Endodermal cell (in vitro differentiated cells): ENCODE data around the gene MFSD2A. TPM values are rescaled to one million over a fixed set of nuclear protein-coding genes. Genes with fewer than 3 reads are reported as not detected.
"Not testable (repeated sequence)": the region's sequence is repeated elsewhere in the genome, so short reads cannot be mapped to it uniquely, and the experiment has no call there.

Experiments
- DNase-seq: peaks from one replicate; pipeline ENCODE4 v3.0.0-alpha.2; 2017
- H3K27ac ChIP-seq: 2 replicates; pipeline ENCODE4 v1.5.1; 2013; ENCODE audit warnings: mild to moderate bottlenecking, low read depth, low read length, moderate library complexity
- H3K27me3 ChIP-seq: 2 replicates; pipeline ENCODE4 v1.6.1; 2013; ENCODE audit warnings: mild to moderate bottlenecking, low read length, moderate library complexity; ENCODE audit not compliant: insufficient read depth, control insufficient read depth, poor library complexity, severe bottlenecking
- H3K36me3 ChIP-seq: 2 replicates; pipeline ENCODE4 v1.7.0; 2013; ENCODE audit warnings: mild to moderate bottlenecking, low read length, moderate library complexity; ENCODE audit not compliant: control insufficient read depth, insufficient read depth
- H3K4me1 ChIP-seq: one replicate; pipeline ENCODE4 v1.7.0; 2013; ENCODE audit warnings: low read length; ENCODE audit not compliant: control insufficient read depth, insufficient read depth
- H3K4me3 ChIP-seq: 2 replicates; pipeline ENCODE4 v1.5.1; 2013; ENCODE audit warnings: mild to moderate bottlenecking, low read length, moderate library complexity
- H3K9ac ChIP-seq: 2 replicates; pipeline ENCODE4 v1.6.1; 2013; ENCODE audit warnings: mild to moderate bottlenecking, low read length, moderate library complexity; ENCODE audit not compliant: poor library complexity, severe bottlenecking; ENCODE audit errors: extremely low read depth
- H3K9me3 ChIP-seq: 2 replicates; pipeline ENCODE4 v1.6.1; 2013; ENCODE audit warnings: mild to moderate bottlenecking, low read length, moderate library complexity; ENCODE audit not compliant: control insufficient read depth
- H3K27ac Mint-ChIP-seq: 2 replicates; pipeline ENCODE4 v1.8.0; 2020; ENCODE audit warnings: mixed read lengths
- H3K27me3 Mint-ChIP-seq: 2 replicates; pipeline ENCODE4 v1.8.0; 2021; ENCODE audit warnings: mild to moderate bottlenecking, mixed read lengths; ENCODE audit not compliant: insufficient read depth
- H3K36me3 Mint-ChIP-seq: 2 replicates; pipeline ENCODE4 v1.8.0; 2020; ENCODE audit warnings: low read depth, mixed read lengths
- H3K4me1 Mint-ChIP-seq: 2 replicates; pipeline ENCODE4 v1.8.0; 2020; ENCODE audit warnings: mixed read lengths
- H3K4me3 Mint-ChIP-seq: 2 replicates; pipeline ENCODE4 v1.8.0; 2020; ENCODE audit warnings: mild to moderate bottlenecking, moderate library complexity, mixed read lengths
- H3K9me3 Mint-ChIP-seq: 2 replicates; pipeline ENCODE4 v1.8.0; 2020; ENCODE audit warnings: mild to moderate bottlenecking, mixed read lengths
- WGBS, 2 experiments: methylation state at CpG; one replicate each; pipeline versions ENCODE4 v1.1.5 to v1.1.7; 2013; ENCODE audit warnings: missing lambda C conversion rate in 2 of 2, mixed read lengths in 1 of 2; ENCODE audit not compliant: insufficient coverage in 1 of 2, insufficient read length in 1 of 2; 5-methylcytosine and 5-hydroxymethylcytosine counted together
- total RNA-seq, 2 donors: library from RNA; stranded (reverse); fragmentation: NEBNext Ultra II Directional in 1 of 2; extraction: Animal tissue kit (Norgen Biotek cat#: 25700) in 1 of 2; gene quantifications; 2 replicates in 1 of 2; 3 replicates in 1 of 2; pipeline ENCODE4 v1.2.1, GENCODE V29; 2021
- TF ChIP-seq, protein P1 (sequence below): fragments of 200-600 bp; sonication (generic); conservative IDR thresholded peaks from 2 replicates; pipeline ENCODE4 v1.5.0; 2021; ENCODE audit warnings: antibody characterized with exemption, mild to moderate bottlenecking

The MFSD2A gene
- total RNA-seq, 2 donors from 2014 or later = 6.3 to 8.5 TPM

DNA sequence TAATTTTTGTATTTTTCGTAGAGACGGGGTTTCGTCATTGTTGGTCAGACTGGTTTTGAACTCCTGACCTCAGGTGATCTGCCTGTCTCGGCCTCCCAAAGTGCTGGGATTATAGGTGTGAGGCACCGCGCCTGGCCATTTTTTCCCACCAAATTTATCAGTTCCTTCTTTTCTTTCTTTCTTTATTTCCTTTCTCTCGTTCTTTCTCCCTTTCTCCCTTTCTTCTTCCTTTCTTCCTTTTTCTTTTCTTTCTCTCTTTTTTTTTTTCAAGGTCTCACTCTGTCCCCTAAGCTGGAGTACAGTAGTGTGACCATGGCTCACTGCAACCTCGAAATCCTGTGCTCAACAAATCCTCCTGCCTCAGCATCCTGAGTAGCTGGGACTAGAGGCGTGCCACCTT lies 26.4 kb downstream of the MFSD2A start:
- no peak overlapping the region for H3K4me3 ChIP-seq
- DNase-seq = no peak
- TF ChIP-seq, protein P1, sequence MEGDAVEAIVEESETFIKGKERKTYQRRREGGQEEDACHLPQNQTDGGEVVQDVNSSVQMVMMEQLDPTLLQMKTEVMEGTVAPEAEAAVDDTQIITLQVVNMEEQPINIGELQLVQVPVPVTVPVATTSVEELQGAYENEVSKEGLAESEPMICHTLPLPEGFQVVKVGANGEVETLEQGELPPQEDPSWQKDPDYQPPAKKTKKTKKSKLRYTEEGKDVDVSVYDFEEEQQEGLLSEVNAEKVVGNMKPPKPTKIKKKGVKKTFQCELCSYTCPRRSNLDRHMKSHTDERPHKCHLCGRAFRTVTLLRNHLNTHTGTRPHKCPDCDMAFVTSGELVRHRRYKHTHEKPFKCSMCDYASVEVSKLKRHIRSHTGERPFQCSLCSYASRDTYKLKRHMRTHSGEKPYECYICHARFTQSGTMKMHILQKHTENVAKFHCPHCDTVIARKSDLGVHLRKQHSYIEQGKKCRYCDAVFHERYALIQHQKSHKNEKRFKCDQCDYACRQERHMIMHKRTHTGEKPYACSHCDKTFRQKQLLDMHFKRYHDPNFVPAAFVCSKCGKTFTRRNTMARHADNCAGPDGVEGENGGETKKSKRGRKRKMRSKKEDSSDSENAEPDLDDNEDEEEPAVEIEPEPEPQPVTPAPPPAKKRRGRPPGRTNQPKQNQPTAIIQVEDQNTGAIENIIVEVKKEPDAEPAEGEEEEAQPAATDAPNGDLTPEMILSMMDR = no peak
- no peaks in the 10 kb centered on the region for H3K4me1 ChIP-seq
- Mint-ChIP-seq H3K36me3 (no peaks in the 10 kb centered on the region), H3K4me1 (peaks cover 22% of the 10 kb centered on the region), H3K27me3 (peaks cover 2% of the 10 kb centered on the region), H3K4me3 (no peak overlapping the region), H3K27ac (no peak overlapping the region), H3K9me3 (no peaks in the 10 kb centered on the region)
- WGBS, 2 experiments = 94 to 97% methylated on average over 9 of the region's 9 CpGs
- peaks cover 6% of the 10 kb centered on the region for H3K9me3 ChIP-seq
- no peak overlapping the region for H3K27ac ChIP-seq
- H3K36me3 ChIP-seq = no peaks in the 10 kb centered on the region
- no peaks in the 10 kb centered on the region for H3K27me3 ChIP-seq
- no peak overlapping the region for H3K9ac ChIP-seq

DNA sequence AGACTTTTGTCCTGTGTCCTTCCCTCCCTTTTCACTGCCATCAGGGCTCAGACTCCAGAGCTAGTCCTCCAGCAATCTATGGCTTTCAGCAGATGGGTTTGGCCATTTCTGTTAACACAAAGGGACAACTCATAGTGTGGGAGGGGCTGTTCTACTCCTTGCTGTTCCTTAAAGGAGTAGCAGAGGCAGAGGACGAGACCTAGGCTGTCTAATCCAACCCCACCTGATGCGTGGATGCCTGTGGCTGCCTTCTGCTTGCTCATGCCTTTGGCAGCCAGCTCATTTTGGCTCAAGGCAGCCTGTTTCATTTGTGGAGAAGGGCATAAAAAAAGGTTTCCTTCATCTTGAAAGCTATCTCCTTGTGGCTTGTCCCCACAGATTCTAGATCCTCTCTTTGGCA lies 27.0 kb downstream of the MFSD2A start:
- peaks cover 18% of the 10 kb centered on the region for H3K4me1 Mint-ChIP-seq
- Histone ChIP-seq H3K36me3 (no peaks in the 10 kb centered on the region), H3K9me3 (peaks cover 6% of the 10 kb centered on the region), H3K4me3 (no peak overlapping the region), H3K9ac (no peak overlapping the region), H3K27ac (no peak overlapping the region), H3K27me3 (no peaks in the 10 kb centered on the region), H3K4me1 (no peaks in the 10 kb centered on the region)
- no peaks in the 10 kb centered on the region for H3K9me3 Mint-ChIP-seq
- TF ChIP-seq, protein P1 = no peak
- H3K36me3 Mint-ChIP-seq = no peaks in the 10 kb centered on the region
- H3K4me3 Mint-ChIP-seq = no peak overlapping the region
- 73 to 74% methylated on average over 2 of the region's 2 CpGs for WGBS, 2 experiments
- peak; percentile 58 for DNase-seq
- H3K27me3 Mint-ChIP-seq = peaks cover 2% of the 10 kb centered on the region
- no peak overlapping the region for H3K27ac Mint-ChIP-seq

DNA sequence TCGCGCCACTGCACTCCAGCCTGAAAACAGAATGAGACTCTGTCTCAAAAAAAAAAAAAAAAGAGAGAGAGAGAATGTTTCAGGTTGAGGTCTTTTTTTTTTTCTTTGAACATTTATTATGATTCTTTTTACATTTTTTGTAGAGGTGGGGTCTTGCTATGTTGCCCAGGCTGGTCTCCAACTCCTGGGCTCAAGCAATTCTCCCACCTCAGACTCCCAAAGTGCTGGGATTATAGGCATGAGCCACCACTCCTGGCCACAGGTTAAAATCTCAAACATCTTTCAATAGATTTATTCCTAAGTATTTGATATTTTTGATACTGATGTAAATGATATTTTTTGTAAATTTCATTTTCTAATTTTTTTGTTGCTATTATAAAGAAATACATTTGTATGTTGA lies 29.5 kb downstream of the MFSD2A start:
- peaks cover 18% of the 10 kb centered on the region for H3K4me1 Mint-ChIP-seq
- not testable (repeated sequence) for H3K4me1 ChIP-seq, H3K27ac Mint-ChIP-seq, H3K27me3 ChIP-seq, H3K27ac ChIP-seq, H3K36me3 Mint-ChIP-seq, H3K9me3 ChIP-seq, H3K9me3 Mint-ChIP-seq, H3K27me3 Mint-ChIP-seq, H3K4me3 Mint-ChIP-seq, DNase-seq, H3K9ac ChIP-seq, H3K4me3 ChIP-seq, H3K36me3 ChIP-seq
- 95% methylated on average over 2 of the region's 2 CpGs; no CpG with 5 or more reads in 1 of the 2 experiments for WGBS, 2 experiments

DNA sequence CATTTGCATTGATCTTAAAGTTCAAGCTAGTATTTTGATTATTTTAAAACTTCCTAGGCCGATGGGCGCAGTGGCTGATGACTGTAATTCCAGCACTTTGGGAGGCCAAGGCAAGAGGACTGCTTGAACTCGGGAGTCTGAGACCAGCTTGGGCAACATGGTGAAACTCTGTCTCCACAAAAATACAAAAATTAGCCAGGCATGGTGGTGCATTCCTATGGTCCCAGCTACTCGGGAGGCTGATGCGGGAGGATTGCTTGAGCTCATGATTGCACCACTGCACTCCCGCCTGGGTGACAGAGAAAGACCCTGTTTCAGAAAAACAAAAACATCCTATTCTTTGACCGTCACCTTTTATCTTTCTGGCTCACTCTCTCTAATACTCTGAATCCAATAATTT lies 30.0 kb downstream of the MFSD2A start:
- Histone ChIP-seq H3K4me3 (no peak overlapping the region), H3K36me3 (no peaks in the 10 kb centered on the region), H3K4me1 (no peaks in the 10 kb centered on the region), H3K27ac (no peak overlapping the region), H3K9ac (no peak overlapping the region), H3K9me3 (no peaks in the 10 kb centered on the region), H3K27me3 (no peaks in the 10 kb centered on the region)
- H3K4me1 Mint-ChIP-seq = peaks cover 14% of the 10 kb centered on the region
- H3K27ac Mint-ChIP-seq = no peak overlapping the region
- TF ChIP-seq, protein P1 = no peak
- peaks cover 2% of the 10 kb centered on the region for H3K27me3 Mint-ChIP-seq
- H3K9me3 Mint-ChIP-seq = no peaks in the 10 kb centered on the region
- H3K36me3 Mint-ChIP-seq = no peaks in the 10 kb centered on the region
- no peak for DNase-seq
- WGBS, 2 experiments = 83 to 93% methylated on average over 7 of the region's 7 CpGs
- no peak overlapping the region for H3K4me3 Mint-ChIP-seq
